ENCODE data around the gene NUP214.

Gene NUP214

GRCh38 chr9:131125288-131126058 is at the start of gene NUP214:
TSS of gene NUP214 (plus strand) at chr9:131125586. CDS start at chr9:131125705, 119 bp downstream.
- H3K9me3 ChIP-seq (ENCODE audit: control insufficient read depth in 2 of 2, low read length in 2 of 2): no peaks in the 10 kb centered on the region
- H3K27ac ChIP-seq (ENCODE audit: low read depth in 2 of 2, low read length in 2 of 2): peak within 1 kb of the TSS; percentile 87 to 90
- peak within 1 kb of the TSS; percentile 92 to 97 for H3K9ac ChIP-seq (ENCODE audit: low read depth in 1 of 2, low read length in 2 of 2)
- H3K27me3 ChIP-seq (ENCODE audit: control insufficient read depth in 2 of 2, insufficient read depth in 2 of 2, low read length in 2 of 2): no peaks in the 10 kb centered on the region
- peak within 1 kb of the TSS; percentile 94 to 97 for H3K4me3 ChIP-seq (ENCODE audit: low read length in 2 of 2)
- H3K4me1 ChIP-seq (ENCODE audit: control insufficient read depth in 2 of 2, insufficient read depth in 2 of 2, low read length in 2 of 2): peaks cover 11 to 13% of the 10 kb centered on the region in 2 donors
- peaks cover 26 to 30% of the 10 kb centered on the region in 2 donors for H3K36me3 ChIP-seq (ENCODE audit: control insufficient read depth in 2 of 2, insufficient read depth in 2 of 2, low read length in 2 of 2)

- Histone ChIP-seq H3K27ac (ENCODE audit: low read depth in 2 of 2, low read length in 2 of 2) (no peak overlapping the region), H3K27me3 (ENCODE audit: control insufficient read depth in 2 of 2, insufficient read depth in 2 of 2, low read length in 2 of 2) (no peaks in the 10 kb centered on the region), H3K36me3 (ENCODE audit: control insufficient read depth in 2 of 2, insufficient read depth in 2 of 2, low read length in 2 of 2) (no peaks in the 10 kb centered on the region), H3K4me1 (ENCODE audit: control insufficient read depth in 2 of 2, insufficient read depth in 2 of 2, low read length in 2 of 2) (no peaks in the 10 kb centered on the region), H3K9me3 (ENCODE audit: control insufficient read depth in 2 of 2, low read length in 2 of 2) (no peaks in the 10 kb centered on the region), H3K4me3 (ENCODE audit: low read length in 2 of 2) (no peak overlapping the region), H3K9ac (ENCODE audit: low read depth in 1 of 2, low read length in 2 of 2) (no peak overlapping the region)
These were observed 48.8 kb upstream of the NUP214 start for GRCh38 chr9:131076347-131077195.

GRCh38 chr9:131078427-131079366 is 46.7 kb upstream of the NUP214 start:
- Histone ChIP-seq H3K27me3 (ENCODE audit: control insufficient read depth in 2 of 2, insufficient read depth in 2 of 2, low read length in 2 of 2) (no peaks in the 10 kb centered on the region), H3K9me3 (ENCODE audit: control insufficient read depth in 2 of 2, low read length in 2 of 2) (no peaks in the 10 kb centered on the region), H3K9ac (ENCODE audit: low read depth in 1 of 2, low read length in 2 of 2) (no peak overlapping the region), H3K27ac (ENCODE audit: low read depth in 2 of 2, low read length in 2 of 2) (no peak overlapping the region), H3K4me1 (ENCODE audit: control insufficient read depth in 2 of 2, insufficient read depth in 2 of 2, low read length in 2 of 2) (no peaks in the 10 kb centered on the region), H3K4me3 (ENCODE audit: low read length in 2 of 2) (no peak overlapping the region), H3K36me3 (ENCODE audit: control insufficient read depth in 2 of 2, insufficient read depth in 2 of 2, low read length in 2 of 2) (no peaks in the 10 kb centered on the region)

GRCh38 chr9:131080589-131080988 is 44.8 kb upstream of the NUP214 start:
- no peaks in the 10 kb centered on the region for H3K9me3 ChIP-seq (ENCODE audit: control insufficient read depth in 2 of 2, low read length in 2 of 2)
- no peaks in the 10 kb centered on the region for H3K27me3 ChIP-seq (ENCODE audit: control insufficient read depth in 2 of 2, insufficient read depth in 2 of 2, low read length in 2 of 2)
- no peaks in the 10 kb centered on the region for H3K36me3 ChIP-seq (ENCODE audit: control insufficient read depth in 2 of 2, insufficient read depth in 2 of 2, low read length in 2 of 2)
- no peaks in the 10 kb centered on the region for H3K4me1 ChIP-seq (ENCODE audit: control insufficient read depth in 2 of 2, insufficient read depth in 2 of 2, low read length in 2 of 2)
- no peak overlapping the region for H3K4me3 ChIP-seq (ENCODE audit: low read length in 2 of 2)
- no peak overlapping the region for H3K9ac ChIP-seq (ENCODE audit: low read depth in 1 of 2, low read length in 2 of 2)
- H3K27ac ChIP-seq (ENCODE audit: low read depth in 2 of 2, low read length in 2 of 2): no peak overlapping the region

- no peak overlapping the region for H3K4me3 ChIP-seq (ENCODE audit: low read length in 2 of 2)
These were observed 43.5 kb upstream of the NUP214 start for GRCh38 chr9:131081868-131082267.

GRCh38 chr9:131082774-131083512 is 42.4 kb upstream of the NUP214 start:
- no peak overlapping the region for H3K9ac ChIP-seq (ENCODE audit: low read depth in 1 of 2, low read length in 2 of 2)
- H3K9me3 ChIP-seq (ENCODE audit: control insufficient read depth in 2 of 2, low read length in 2 of 2): no peaks in the 10 kb centered on the region
- no peaks in the 10 kb centered on the region for H3K4me1 ChIP-seq (ENCODE audit: control insufficient read depth in 2 of 2, insufficient read depth in 2 of 2, low read length in 2 of 2)
- no peak overlapping the region for H3K27ac ChIP-seq (ENCODE audit: low read depth in 2 of 2, low read length in 2 of 2)
- H3K27me3 ChIP-seq (ENCODE audit: control insufficient read depth in 2 of 2, insufficient read depth in 2 of 2, low read length in 2 of 2): no peaks in the 10 kb centered on the region
- H3K4me3 ChIP-seq (ENCODE audit: low read length in 2 of 2): no peak overlapping the region
- no peaks in the 10 kb centered on the region for H3K36me3 ChIP-seq (ENCODE audit: control insufficient read depth in 2 of 2, insufficient read depth in 2 of 2, low read length in 2 of 2)

More at GRCh38 chr9:131081868-131082267, 43.5 kb upstream of the NUP214 start:
- Histone ChIP-seq H3K9me3 (ENCODE audit: control insufficient read depth in 2 of 2, low read length in 2 of 2) (no peaks in the 10 kb centered on the region), H3K27ac (ENCODE audit: low read depth in 2 of 2, low read length in 2 of 2) (no peak overlapping the region), H3K27me3 (ENCODE audit: control insufficient read depth in 2 of 2, insufficient read depth in 2 of 2, low read length in 2 of 2) (no peaks in the 10 kb centered on the region), H3K4me1 (ENCODE audit: control insufficient read depth in 2 of 2, insufficient read depth in 2 of 2, low read length in 2 of 2) (no peaks in the 10 kb centered on the region), H3K9ac (ENCODE audit: low read depth in 1 of 2, low read length in 2 of 2) (no peak overlapping the region), H3K36me3 (ENCODE audit: control insufficient read depth in 2 of 2, insufficient read depth in 2 of 2, low read length in 2 of 2) (no peaks in the 10 kb centered on the region)

GRCh38 chr9:131084661-131085369 is 40.6 kb upstream of the NUP214 start:
- Histone ChIP-seq H3K27me3 (ENCODE audit: control insufficient read depth in 2 of 2, insufficient read depth in 2 of 2, low read length in 2 of 2) (no peaks in the 10 kb centered on the region), H3K4me1 (ENCODE audit: control insufficient read depth in 2 of 2, insufficient read depth in 2 of 2, low read length in 2 of 2) (no peaks in the 10 kb centered on the region), H3K9ac (ENCODE audit: low read depth in 1 of 2, low read length in 2 of 2) (no peak overlapping the region), H3K27ac (ENCODE audit: low read depth in 2 of 2, low read length in 2 of 2) (no peak overlapping the region), H3K36me3 (ENCODE audit: control insufficient read depth in 2 of 2, insufficient read depth in 2 of 2, low read length in 2 of 2) (no peaks in the 10 kb centered on the region), H3K9me3 (ENCODE audit: control insufficient read depth in 2 of 2, low read length in 2 of 2) (no peaks in the 10 kb centered on the region), H3K4me3 (ENCODE audit: low read length in 2 of 2) (no peak overlapping the region)

GRCh38 chr9:131085370-131086122 is 39.8 kb upstream of the NUP214 start:
- Histone ChIP-seq H3K36me3 (ENCODE audit: control insufficient read depth in 2 of 2, insufficient read depth in 2 of 2, low read length in 2 of 2) (no peaks in the 10 kb centered on the region), H3K27ac (ENCODE audit: low read depth in 2 of 2, low read length in 2 of 2) (no peak overlapping the region), H3K27me3 (ENCODE audit: control insufficient read depth in 2 of 2, insufficient read depth in 2 of 2, low read length in 2 of 2) (no peaks in the 10 kb centered on the region), H3K4me3 (ENCODE audit: low read length in 2 of 2) (no peak overlapping the region), H3K9ac (ENCODE audit: low read depth in 1 of 2, low read length in 2 of 2) (no peak overlapping the region), H3K4me1 (ENCODE audit: control insufficient read depth in 2 of 2, insufficient read depth in 2 of 2, low read length in 2 of 2) (no peaks in the 10 kb centered on the region), H3K9me3 (ENCODE audit: control insufficient read depth in 2 of 2, low read length in 2 of 2) (no peaks in the 10 kb centered on the region)

All from mucosa of rectum (tissue), 2 donors.